Stomach (tissue), 4 donors: ENCODE results near the gene ABCA7.

ENCODE experiments used
- CTCF ChIP-seq, 7 experiments: fragments of 450-650 bp in 4 of 7; fragments of 200-600 bp in 3 of 7; sonication (generic) in 3 of 7; IDR thresholded peaks; one replicate each; pipeline ENCODE4 v1.5.1; 2016 to 2019; ENCODE audit warnings: antibody characterized with exemption in 7 of 7, control low read depth in 2 of 7, mild to moderate bottlenecking in 1 of 7
- POLR2A ChIP-seq, 4 donors: fragments of 450-650 bp; IDR thresholded peaks; one replicate each; pipeline ENCODE4 v1.6.1; 2016; ENCODE audit warnings: antibody characterized with exemption in 4 of 4, control low read depth in 2 of 4, mild to moderate bottlenecking in 1 of 4, moderate library complexity in 1 of 4
- POLR2AphosphoS5 ChIP-seq, 3 donors: sonication (generic); formaldehyde crosslinking; IDR thresholded peaks; one replicate each; pipeline ENCODE4 v1.6.1; 2016; ENCODE audit warnings: antibody characterized with exemption in 3 of 3

GRCh38 chr19:991932-992669 lies 47.8 kb upstream of the ABCA7 start:
- TF ChIP-seq POLR2A (IDR thresholded peaks at IDR 0.05) (no peak), CTCF (IDR thresholded peaks at IDR 0.05) (no peak), POLR2AphosphoS5 (IDR thresholded peaks at IDR 0.05) (no peak)
